HepG2 (cell line): ENCODE results near the gene TOLLIP. TPM values are rescaled to one million over a fixed set of nuclear protein-coding genes. Genes with fewer than 3 reads are reported as not detected.
"Not testable (repeated sequence)": the region's sequence is repeated elsewhere in the genome, so short reads cannot be mapped to it uniquely, and the experiment has no call there.

Experiments used
- ATAC-seq: fragments of 200-7000 bp; cut with Tn5 transposase; 3 replicates; pipeline ENCODE4 v1.9.1; 2020; ENCODE audit warnings: mild to moderate bottlenecking, moderate library complexity
- BruUV-seq: library from RNA; stranded (reverse); fragments of 400-500 nt; replicated peaks from 2 replicates; lab custom pipeline; 2021; lab: Mats Ljungman, UMichigan
- CTCF ChIA-PET: fragments of 300-600 bp; formaldehyde crosslinking; extraction: SDS; loops from one replicate; lab custom pipeline; 2021; ENCODE audit warnings: low total read pairs, inconsistent platforms, low intra/inter-chr PET ratio; lab: Yijun Ruan, JAX
- POLR2A ChIA-PET: fragments of 350-600 bp; sonication (Branson Sonifier 250); formaldehyde crosslinking; loops from one replicate; lab custom pipeline; 2020; ENCODE audit warnings: antibody characterized with exemption, inconsistent platforms; lab: Yijun Ruan, JAX
- DNase-seq: peaks from one replicate; pipeline ENCODE4 v3.0.0-alpha.2; 2015; ENCODE audit warnings: low spot score
- FAIRE-seq: peaks from 3 replicates; lab custom pipeline; 2011; peaks lifted over from hg19 to GRCh38; lab: Jason Lieb, UNC
- H2AFZ ChIP-seq: one replicate; pipeline ENCODE4 v1.6.1; 2011; ENCODE audit warnings: low read length, inconsistent platforms
- H3K27ac ChIP-seq: fragments of 300-600 bp; 3 replicates; pipeline ENCODE4 v1.8.0; 2011; ENCODE audit warnings: mixed run types, mild to moderate bottlenecking, mixed read lengths, low read length, inconsistent platforms; ENCODE audit not compliant: insufficient read depth; ENCODE audit errors: extremely low read length
- H3K27me3 ChIP-seq, 2 experiments: fragments of 200-600 bp in 1 of 2; 2 replicates in 1 of 2; 3 replicates in 1 of 2; pipeline versions ENCODE4 v1.6.0 to v1.8.0; 2011; ENCODE audit warnings: low read length in 2 of 2, mild to moderate bottlenecking in 2 of 2, moderate library complexity in 2 of 2, inconsistent platforms in 1 of 2; ENCODE audit not compliant: insufficient read depth in 2 of 2, control insufficient read depth in 1 of 2
- H3K36me3 ChIP-seq, 2 experiments: fragments of 200-600 bp in 1 of 2; replicated peaks in 1 of 2; 2 replicates in 1 of 2; 3 replicates in 1 of 2; pipeline versions ENCODE4 v1.5.1 to v1.8.0; 2011; ENCODE audit warnings: low read length in 2 of 2, inconsistent platforms in 1 of 2; ENCODE audit not compliant: insufficient read depth in 2 of 2, control insufficient read depth in 1 of 2
- H3K4me1 ChIP-seq: 2 replicates; pipeline ENCODE4 v1.5.1; 2012; ENCODE audit warnings: low read length, inconsistent platforms; ENCODE audit not compliant: insufficient read depth
- H3K4me2 ChIP-seq: 2 replicates; pipeline ENCODE4 v1.6.0; 2011; ENCODE audit warnings: low read depth, low read length, inconsistent platforms
- H3K4me3 ChIP-seq, 3 experiments: fragments of 200-600 bp in 1 of 3; sonication (generic), shearing (Covaris generic) in 1 of 3; replicated peaks in 1 of 3; 2 replicates each; pipeline ENCODE4 v1.5.1; 2011 to 2016; ENCODE audit warnings: low read length in 3 of 3, inconsistent platforms in 2 of 3, low read depth in 2 of 3, mild to moderate bottlenecking in 2 of 3, control low read depth in 1 of 3, mixed read lengths in 1 of 3; ENCODE audit not compliant: insufficient read depth in 1 of 3
- H3K79me2 ChIP-seq: one replicate; pipeline ENCODE4 v1.6.1; 2011; ENCODE audit warnings: low read length, inconsistent platforms; ENCODE audit not compliant: insufficient read depth
- H3K9ac ChIP-seq: 2 replicates; pipeline ENCODE4 v1.6.0; 2011; ENCODE audit warnings: mild to moderate bottlenecking, low read depth, low read length, inconsistent platforms; ENCODE audit not compliant: insufficient read depth
- H3K9me3 ChIP-seq: 2 replicates; pipeline ENCODE4 v1.5.1; 2012; ENCODE audit warnings: mild to moderate bottlenecking, low read length
- H4K20me1 ChIP-seq: 2 replicates; pipeline ENCODE4 v1.6.0; 2011; ENCODE audit warnings: inconsistent platforms, mild to moderate bottlenecking, low read length, moderate library complexity; ENCODE audit not compliant: insufficient read depth
- ARNT ChIP-seq: fragments of 450-650 bp; IDR thresholded peaks from 2 replicates; pipeline ENCODE4 v1.6.1; 2017
- FOXA1 ChIP-seq, 2 experiments: fragments of 450-650 bp in 1 of 2; sonication (generic) in 1 of 2; formaldehyde crosslinking in 1 of 2; IDR thresholded peaks; 2 replicates each; pipeline versions ENCODE4 v1.4.0 to v1.6.1; 2016 to 2020; ENCODE audit warnings: missing genetic modification reagents in 1 of 2
- GATAD2A ChIP-seq: IDR thresholded peaks from 2 replicates; pipeline ENCODE4 v1.6.1; 2016
- HMG20B ChIP-seq: conservative IDR thresholded peaks from 2 replicates; pipeline ENCODE4 v1.6.1; 2016; ENCODE audit warnings: missing genetic modification reagents, missing compliant biosample characterization
- KDM1A ChIP-seq: IDR thresholded peaks from 2 replicates; pipeline ENCODE4 v1.6.1; 2016; ENCODE audit warnings: missing compliant biosample characterization
- MTF2 ChIP-seq: sonication (generic); formaldehyde crosslinking; IDR thresholded peaks from 2 replicates; pipeline ENCODE4 v1.5.0; 2020; ENCODE audit warnings: missing genetic modification reagents, borderline replicate concordance
- MYNN ChIP-seq: sonication (generic); formaldehyde crosslinking; IDR thresholded peaks from 2 replicates; pipeline ENCODE4 v1.4.0; 2020; ENCODE audit warnings: mild to moderate bottlenecking, low read depth, missing genetic modification reagents
- NCOA2 ChIP-seq: sonication (generic); formaldehyde crosslinking; IDR thresholded peaks from 2 replicates; pipeline ENCODE4 v1.8.0; 2022; ENCODE audit warnings: inconsistent platforms
- NCOA5 ChIP-seq: sonication (generic); formaldehyde crosslinking; IDR thresholded peaks from 2 replicates; pipeline ENCODE4 v1.4.0; 2020; ENCODE audit warnings: missing genetic modification reagents
- REPIN1 ChIP-seq: sonication (generic); formaldehyde crosslinking; IDR thresholded peaks from 2 replicates; pipeline ENCODE4 v1.8.0; 2022; ENCODE audit warnings: missing genetic modification reagents, low read depth, mild to moderate bottlenecking, borderline replicate concordance
- SAP130 ChIP-seq: IDR thresholded peaks from 2 replicates; pipeline ENCODE4 v1.6.1; 2016; ENCODE audit warnings: low read depth
- SIX4 ChIP-seq: sonication (generic); formaldehyde crosslinking; IDR thresholded peaks from 2 replicates; pipeline ENCODE4 v1.4.0; 2020; ENCODE audit warnings: missing genetic modification reagents
- SOX5 ChIP-seq: IDR thresholded peaks from 2 replicates; pipeline ENCODE4 v1.6.1; 2016; ENCODE audit warnings: borderline replicate concordance
- TBX2 ChIP-seq: sonication (generic); formaldehyde crosslinking; IDR thresholded peaks from 2 replicates; pipeline ENCODE4 v1.5.0; 2020; ENCODE audit warnings: missing genetic modification reagents, mild to moderate bottlenecking, borderline replicate concordance
- ZFP82 ChIP-seq: sonication (generic); formaldehyde crosslinking; IDR thresholded peaks from 2 replicates; pipeline ENCODE4 v1.5.1; 2020; ENCODE audit warnings: mild to moderate bottlenecking, missing genetic modification reagents, borderline replicate concordance
- ZNF235 ChIP-seq: sonication (generic); formaldehyde crosslinking; IDR thresholded peaks from 2 replicates; pipeline ENCODE4 v1.8.1; 2023; ENCODE audit warnings: mild to moderate bottlenecking, missing genetic modification reagents, borderline replicate concordance
- WGBS: methylation state at CpG from one replicate; pipeline ENCODE4 v1.1.6; 2017; ENCODE audit warnings: low lambda C conversion rate; 5-methylcytosine and 5-hydroxymethylcytosine counted together
- in situ Hi-C: cut with HindIII; loops from 2 replicates; pipeline ENCODE4 v1.10.0; 2017; ENCODE audit warnings: low pct_unique_long_range_greater_than_20kb; ENCODE audit not compliant: extremely low pct_ligation_motif_present
- intact Hi-C: fragments of 100-400 bp; cut with micrococcal nuclease; formaldehyde crosslinking; loops from one replicate; pipeline ENCODE4 v1.10.0; 2022; ENCODE audit not compliant: unreplicated experiment
- polyA plus RNA-seq, 8 experiments: library from polyadenylated mRNA; depleted of rRNA in 3 of 8; stranded (reverse) in 7 of 8; unstranded in 1 of 8; fragments of >200 nt; fragmentation: Illumina TruSeq in 4 of 8; extraction: Trizol in 4 of 8; gene quantifications; 2 replicates each; pipeline versions ENCODE4 v1.2.1 to v1.2.3, GENCODE V29; 2011 to 2016; ENCODE audit warnings: low read depth in 4 of 8, missing spikeins in 1 of 8, mixed read lengths in 1 of 8; ENCODE audit not compliant: insufficient read depth in 1 of 8
- total RNA-seq, 5 experiments: library from RNA; depleted of rRNA; stranded (reverse); fragments of >200 nt; fragmentation: Illumina TruSeq; extraction: Trizol; gene quantifications; 2 replicates each; pipeline ENCODE4 v1.2.3, GENCODE V29; 2016; ENCODE audit warnings: low read depth in 1 of 5
- TF ChIP-seq, protein P1 (sequence below): sonication (generic); formaldehyde crosslinking; IDR thresholded peaks from 2 replicates; pipeline ENCODE4 v1.5.0; 2020; ENCODE audit warnings: missing genetic modification reagents, mild to moderate bottlenecking, borderline replicate concordance
- TF ChIP-seq, protein P2 (sequence below): sonication (generic); formaldehyde crosslinking; IDR thresholded peaks from 2 replicates; pipeline ENCODE4 v1.4.0; 2020; ENCODE audit warnings: mild to moderate bottlenecking, missing genetic modification reagents
- TF ChIP-seq, protein P3 (sequence below): sonication (generic); formaldehyde crosslinking; IDR thresholded peaks from 2 replicates; pipeline ENCODE4 v1.8.1; 2023; ENCODE audit warnings: mild to moderate bottlenecking, missing genetic modification reagents, borderline replicate concordance

The TOLLIP gene
- total and polyA plus RNA-seq, 2 of the 13 experiments (the other 11 are each of a cell fraction or from before 2014, with no cell fraction given) = 25.9 to 47.5 TPM

DNA sequence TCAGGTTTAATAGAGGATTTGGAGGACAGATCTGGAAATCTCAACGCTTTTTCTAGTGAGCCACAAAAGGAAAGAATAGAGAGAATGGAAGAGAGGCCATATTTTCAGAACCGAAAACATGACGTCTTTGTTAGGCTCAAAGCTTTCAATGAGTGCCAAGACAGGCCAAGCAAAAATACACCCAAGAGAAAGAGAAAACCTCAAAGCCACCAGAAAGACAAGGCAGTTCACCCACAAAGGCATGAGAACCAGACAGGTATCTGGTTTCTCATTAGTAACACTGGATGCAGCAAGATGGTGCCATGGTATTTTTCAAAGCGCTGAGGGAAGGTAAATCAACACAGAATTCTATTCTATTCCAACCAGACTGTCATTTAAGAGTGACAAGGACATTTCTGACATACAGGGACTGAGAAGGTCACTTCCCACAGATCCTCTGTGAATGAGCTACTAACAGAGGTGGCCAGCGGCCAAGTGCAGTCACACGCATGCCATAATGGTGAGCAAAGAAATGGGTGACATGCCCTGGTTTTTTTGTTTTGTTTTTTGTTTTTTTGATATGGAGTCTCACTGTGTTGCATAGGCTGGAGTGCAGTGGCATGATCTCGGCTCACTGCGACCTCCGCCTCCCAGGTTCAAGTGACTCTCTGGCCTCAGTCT lies 41.9 kb downstream of the TOLLIP start:
- Histone ChIP-seq H3K36me3 (no peaks in the 10 kb centered on the region), H3K4me1 (peaks cover 9% of the 10 kb centered on the region), H4K20me1 (no peaks in the 10 kb centered on the region), H3K27ac (no peak overlapping the region), H3K27me3 (no peaks in the 10 kb centered on the region), H3K9me3 (peaks cover 13% of the 10 kb centered on the region; the same call in 1 of the 2 replicates), H2AFZ (no peak overlapping the region), H3K79me2 (no peaks in the 10 kb centered on the region), H3K4me2 (no peak overlapping the region), H3K4me3 (no peak overlapping the region), H3K9ac (no peak overlapping the region)
- ATAC-seq = no peak
- no peak for TF ChIP-seq SAP130 (CRISPR knock-in tag)
- TF ChIP-seq, protein P1, sequence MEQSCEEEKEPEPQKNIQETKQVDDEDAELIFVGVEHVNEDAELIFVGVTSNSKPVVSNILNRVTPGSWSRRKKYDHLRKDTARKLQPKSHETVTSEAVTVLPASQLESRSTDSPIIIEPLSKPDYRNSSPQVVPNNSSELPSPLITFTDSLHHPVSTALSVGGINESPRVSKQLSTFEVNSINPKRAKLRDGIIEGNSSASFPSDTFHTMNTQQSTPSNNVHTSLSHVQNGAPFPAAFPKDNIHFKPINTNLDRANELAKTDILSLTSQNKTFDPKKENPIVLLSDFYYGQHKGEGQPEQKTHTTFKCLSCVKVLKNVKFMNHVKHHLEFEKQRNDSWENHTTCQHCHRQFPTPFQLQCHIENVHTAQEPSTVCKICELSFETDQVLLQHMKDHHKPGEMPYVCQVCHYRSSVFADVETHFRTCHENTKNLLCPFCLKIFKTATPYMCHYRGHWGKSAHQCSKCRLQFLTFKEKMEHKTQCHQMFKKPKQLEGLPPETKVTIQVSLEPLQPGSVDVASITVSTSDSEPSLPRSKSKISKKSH (CRISPR knock-in tag) = no peak
- TF ChIP-seq NCOA2 (CRISPR knock-in tag) = no peak
- no peak for TF ChIP-seq MYNN (CRISPR knock-in tag)
- TF ChIP-seq ZNF235 (CRISPR knock-in tag) = no peak
- no peak for TF ChIP-seq FOXA1 (IDR thresholded peaks at IDR 0.05)
- no peak for TF ChIP-seq FOXA1 (CRISPR knock-in tag; IDR thresholded peaks at IDR 0.05)
- TF ChIP-seq REPIN1 = no peak
- TF ChIP-seq, protein P2, sequence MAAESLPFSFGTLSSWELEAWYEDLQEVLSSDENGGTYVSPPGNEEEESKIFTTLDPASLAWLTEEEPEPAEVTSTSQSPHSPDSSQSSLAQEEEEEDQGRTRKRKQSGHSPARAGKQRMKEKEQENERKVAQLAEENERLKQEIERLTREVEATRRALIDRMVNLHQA = no peak
- no peak for TF ChIP-seq MTF2 (CRISPR knock-in tag)
- no peak for TF ChIP-seq KDM1A
- TF ChIP-seq NCOA5 = no peak
- TF ChIP-seq ARNT = no peak
- TF ChIP-seq TBX2 (CRISPR knock-in tag) = no peak
- TF ChIP-seq HMG20B (CRISPR knock-in tag) = no peak
- TF ChIP-seq, protein P3, sequence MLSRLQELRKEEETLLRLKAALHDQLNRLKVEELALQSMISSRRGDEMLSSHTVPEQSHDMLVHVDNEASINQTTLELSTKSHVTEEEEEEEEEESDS (CRISPR knock-in tag) = no peak
- TF ChIP-seq SIX4 (CRISPR knock-in tag) = no peak
- no peak for TF ChIP-seq ZFP82
- TF ChIP-seq GATAD2A (CRISPR knock-in tag) = no peak
- no peak for TF ChIP-seq SOX5 (CRISPR knock-in tag)
- BruUV-seq = no TSS peak
- ChIA-PET POLR2A (no interaction called here), CTCF (no interaction called here)
- 82% methylated on average over 9 of the region's 9 CpGs for WGBS
- FAIRE-seq = no peak
- intact Hi-C loops (loop anchor here (10.0 kb wide), 1 partner anchor 63 kb away; no protein-coding TSS in a partner anchor), in situ Hi-C loops (no loop called here)
- DNase-seq = no peak

DNA sequence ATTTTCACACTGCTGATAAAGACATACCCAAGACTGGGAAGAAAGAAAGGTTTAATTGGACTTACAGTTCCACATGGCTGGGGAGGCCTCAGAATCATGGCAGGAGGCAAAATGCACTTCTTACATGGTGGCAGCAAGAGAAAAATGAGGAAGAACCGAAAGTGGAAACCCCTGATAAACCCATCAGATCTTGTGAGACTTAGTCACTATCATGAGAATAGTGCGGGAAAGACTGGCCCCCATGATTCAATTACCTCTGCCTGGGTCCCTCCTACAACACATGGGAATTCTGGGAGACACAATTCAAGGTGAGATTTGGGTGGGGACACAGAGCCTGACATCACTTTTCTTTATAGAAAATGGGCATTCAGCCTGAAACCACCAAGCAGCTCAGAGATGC lies 42.5 kb downstream of the TOLLIP start:
- ATAC-seq, DNase-seq, H3K9ac ChIP-seq, H3K4me3 ChIP-seq, H3K27me3 ChIP-seq, POLR2A ChIA-PET, H3K79me2 ChIP-seq, CTCF ChIA-PET, H2AFZ ChIP-seq, in situ Hi-C loops, H3K36me3 ChIP-seq, H3K4me2 ChIP-seq, H3K27ac ChIP-seq, FAIRE-seq, BruUV-seq, H4K20me1 ChIP-seq: not testable (repeated sequence)
- Histone ChIP-seq H3K4me1 (peaks cover 13% of the 10 kb centered on the region), H3K9me3 (peaks cover 13% of the 10 kb centered on the region; the same call in 1 of the 2 replicates)
- WGBS = 53% methylated on average over 2 of the region's 2 CpGs
- intact Hi-C loops = loop anchor here (10.0 kb wide), 1 partner anchor 62 kb away; no protein-coding TSS in a partner anchor
